Keratinocyte (primary cell): ENCODE data around the gene ZNF396. TPM values are rescaled to one million over a fixed set of nuclear protein-coding genes. Genes with fewer than 3 reads are reported as not detected.

Experiments used
- DNase-seq: peaks from one replicate; pipeline ENCODE4 v3.0.0-alpha.2; 2011; ENCODE audit warnings: low read depth, missing footprints, low spot score
- FAIRE-seq: peaks from 2 replicates; lab custom pipeline; 2011; peaks lifted over from hg19 to GRCh38; lab: Jason Lieb, UNC
- H2AFZ ChIP-seq: 2 replicates; pipeline ENCODE4 v1.6.0; 2012; ENCODE audit warnings: low read length, control low read depth, inconsistent platforms; ENCODE audit not compliant: control insufficient read depth
- H3K27ac ChIP-seq: 2 replicates; pipeline ENCODE4 v1.5.1; 2011; ENCODE audit warnings: low read length; ENCODE audit not compliant: control insufficient read depth, insufficient read depth
- H3K27me3 ChIP-seq: 3 replicates; pipeline ENCODE4 v1.6.0; 2011; ENCODE audit warnings: low read length; ENCODE audit not compliant: control insufficient read depth, insufficient read depth; ENCODE audit errors: extremely low read depth
- H3K36me3 ChIP-seq, 2 experiments: 2 replicates in 1 of 2; 3 replicates in 1 of 2; pipeline ENCODE4 v1.5.1; 2011; ENCODE audit warnings: low read length in 2 of 2, mild to moderate bottlenecking in 1 of 2; ENCODE audit not compliant: control insufficient read depth in 2 of 2, insufficient read depth in 2 of 2; ENCODE audit errors: extremely low read depth in 1 of 2
- H3K4me1 ChIP-seq: 3 replicates; pipeline ENCODE4 v1.5.1; 2011; ENCODE audit warnings: low read length; ENCODE audit not compliant: control insufficient read depth, insufficient read depth; ENCODE audit errors: extremely low read depth
- H3K4me2 ChIP-seq: 3 replicates; pipeline ENCODE4 v1.6.0; 2011; ENCODE audit warnings: low read depth, low read length; ENCODE audit not compliant: control insufficient read depth, insufficient read depth; ENCODE audit errors: extremely low read depth
- H3K4me3 ChIP-seq, 3 experiments: fragments of 200-600 bp in 1 of 3; sonication (generic) in 1 of 3; 2 replicates in 2 of 3; 3 replicates in 1 of 3; pipeline ENCODE4 v1.5.1; 2011 to 2016; ENCODE audit warnings: low read length in 3 of 3, mild to moderate bottlenecking in 3 of 3, control low read depth in 2 of 3, inconsistent platforms in 1 of 3, low read depth in 1 of 3, mixed read lengths in 1 of 3, mixed run types in 1 of 3, moderate library complexity in 1 of 3; ENCODE audit not compliant: control insufficient read depth in 2 of 3, insufficient read depth in 2 of 3; ENCODE audit errors: extremely low read depth in 1 of 3
- H3K79me2 ChIP-seq: 2 replicates; pipeline ENCODE4 v1.6.0; 2012; ENCODE audit warnings: low read length; ENCODE audit not compliant: control insufficient read depth, insufficient read depth
- H3K9ac ChIP-seq: 3 replicates; pipeline ENCODE4 v1.6.0; 2011; ENCODE audit warnings: low read length; ENCODE audit not compliant: control insufficient read depth, insufficient read depth; ENCODE audit errors: extremely low read depth
- H3K9me1 ChIP-seq: 3 replicates; pipeline ENCODE4 v1.6.0; 2011; ENCODE audit warnings: low read length; ENCODE audit not compliant: control insufficient read depth, insufficient read depth; ENCODE audit errors: extremely low read depth
- H3K9me3 ChIP-seq: 2 replicates; pipeline ENCODE4 v1.5.1; 2012; ENCODE audit warnings: low read depth, low read length; ENCODE audit not compliant: control insufficient read depth
- H4K20me1 ChIP-seq: 3 replicates; pipeline ENCODE4 v1.6.0; 2011; ENCODE audit warnings: low read length; ENCODE audit not compliant: control insufficient read depth, insufficient read depth; ENCODE audit errors: extremely low read depth
- CTCF ChIP-seq, 3 experiments: IDR thresholded peaks in 1 of 3; conservative IDR thresholded peaks in 1 of 3; optimal IDR thresholded peaks in 1 of 3; 2 replicates in 2 of 3; 3 replicates in 1 of 3; pipeline versions ENCODE3 to v1.5.1; 2011; ENCODE audit warnings: low read length in 3 of 3, mild to moderate bottlenecking in 3 of 3, moderate library complexity in 2 of 3, control low read depth in 1 of 3, inconsistent platforms in 1 of 3; ENCODE audit not compliant: insufficient read depth in 2 of 3; ENCODE audit errors: extremely low read depth in 1 of 3
- EZH2 ChIP-seq: IDR thresholded peaks from one replicate; pipeline ENCODE4 v1.6.1; 2012; ENCODE audit warnings: inconsistent platforms, mild to moderate bottlenecking, low read length, moderate library complexity
- dilution Hi-C: fragments of 300-500 bp; cut with MboI; formaldehyde crosslinking; loops from one replicate; pipeline ENCODE4 v1.7.0; 2020; ENCODE audit warnings: low sequenced_read_pairs; ENCODE audit not compliant: extremely low pct_ligation_motif_present
- polyA plus RNA-seq, 5 experiments: library from polyadenylated mRNA; depleted of rRNA in 3 of 5; stranded (reverse) in 3 of 5; stranded (forward) in 1 of 5; unstranded in 1 of 5; fragments of >200 nt; gene quantifications; 1 replicate in 1 of 5; 2 replicates in 3 of 5; 3 replicates in 1 of 5; pipeline versions ENCODE4 v1.2.1 to v1.2.3, GENCODE V29; 2011 to 2012; ENCODE audit warnings: missing spikeins in 2 of 5, low read depth in 1 of 5, low replicate concordance in 1 of 5

The ZNF396 gene
- polyA plus RNA-seq, 1 donor (not counting 4 experiments of a cell fraction or from before 2014, with no cell fraction given): 0.49 TPM

GRCh38 chr18:35418610-35419009 is 41.5 kb upstream of the ZNF396 start:
- H3K79me2 ChIP-seq: no peaks in the 10 kb centered on the region
- H3K4me1 ChIP-seq: no peaks in the 10 kb centered on the region
- H3K27ac ChIP-seq: no peak overlapping the region
- dilution Hi-C loops: no loop called here
- H3K4me3 ChIP-seq: no peak overlapping the region
- H3K9ac ChIP-seq: no peak overlapping the region
- FAIRE-seq (no peak), DNase-seq (no peak)
- TF ChIP-seq EZH2: no peak
- no peaks in the 10 kb centered on the region for H3K9me3 ChIP-seq
- H3K9me1 ChIP-seq: no peaks in the 10 kb centered on the region
- no peak overlapping the region for H2AFZ ChIP-seq
- H3K36me3 ChIP-seq: no peaks in the 10 kb centered on the region
- H3K27me3 ChIP-seq: no peaks in the 10 kb centered on the region
- no peaks in the 10 kb centered on the region for H4K20me1 ChIP-seq
- no peak overlapping the region for H3K4me2 ChIP-seq

GRCh38 chr18:35417223-35417622 is 40.1 kb upstream of the ZNF396 start:
- H3K9me1 ChIP-seq: no peaks in the 10 kb centered on the region
- H4K20me1 ChIP-seq: no peaks in the 10 kb centered on the region
- H3K4me3 ChIP-seq: no peak overlapping the region
- no peaks in the 10 kb centered on the region for H3K79me2 ChIP-seq
- H3K9me3 ChIP-seq: no peaks in the 10 kb centered on the region
- H2AFZ ChIP-seq: no peak overlapping the region
- H3K4me1 ChIP-seq: peaks cover 11% of the 10 kb centered on the region
- dilution Hi-C loops: no loop called here
- DNase-seq (no peak), FAIRE-seq (no peak)
- TF ChIP-seq EZH2: no peak
- no peak for TF ChIP-seq CTCF (optimal IDR thresholded peaks at IDR 0.05 in 1 of 3, IDR thresholded peaks at IDR 0.05 in 1 of 3, conservative IDR thresholded peaks at IDR 0.05 in 1 of 3; ENCODE audit: extremely low read depth in 1 of 3, insufficient read depth in 2 of 3, low read length in 3 of 3)
- H3K9ac ChIP-seq: no peak overlapping the region
- no peaks in the 10 kb centered on the region for H3K27me3 ChIP-seq
- no peaks in the 10 kb centered on the region for H3K36me3 ChIP-seq
- H3K27ac ChIP-seq: no peak overlapping the region
- H3K4me2 ChIP-seq: no peak overlapping the region

GRCh38 chr18:35415511-35416073 is 38.5 kb upstream of the ZNF396 start:
- no peaks in the 10 kb centered on the region for H4K20me1 ChIP-seq
- dilution Hi-C loops: no loop called here
- no peak overlapping the region for H3K4me2 ChIP-seq
- no peaks in the 10 kb centered on the region for H3K36me3 ChIP-seq
- no peak for DNase-seq
- FAIRE-seq: no peak
- H3K79me2 ChIP-seq: no peaks in the 10 kb centered on the region
- no peaks in the 10 kb centered on the region for H3K27me3 ChIP-seq
- no peaks in the 10 kb centered on the region for H3K9me3 ChIP-seq
- TF ChIP-seq EZH2 (no peak), CTCF (optimal IDR thresholded peaks at IDR 0.05 in 1 of 3, IDR thresholded peaks at IDR 0.05 in 1 of 3, conservative IDR thresholded peaks at IDR 0.05 in 1 of 3; ENCODE audit: extremely low read depth in 1 of 3, insufficient read depth in 2 of 3, low read length in 3 of 3) (no peak)
- no peak overlapping the region for H3K4me3 ChIP-seq
- H3K27ac ChIP-seq: no peak overlapping the region
- H3K4me1 ChIP-seq: peaks cover 16% of the 10 kb centered on the region
- no peaks in the 10 kb centered on the region for H3K9me1 ChIP-seq
- H2AFZ ChIP-seq: no peak overlapping the region
- no peak overlapping the region for H3K9ac ChIP-seq
